ENCODE data around the gene MCM6. TPM values are rescaled to one million over a fixed set of nuclear protein-coding genes. Genes with fewer than 3 reads are reported as not detected.

Gene MCM6
- polyA plus RNA-seq, 1 of the 3 experiments (the other 2 are of a cell fraction): 18.4 TPM

DNA sequence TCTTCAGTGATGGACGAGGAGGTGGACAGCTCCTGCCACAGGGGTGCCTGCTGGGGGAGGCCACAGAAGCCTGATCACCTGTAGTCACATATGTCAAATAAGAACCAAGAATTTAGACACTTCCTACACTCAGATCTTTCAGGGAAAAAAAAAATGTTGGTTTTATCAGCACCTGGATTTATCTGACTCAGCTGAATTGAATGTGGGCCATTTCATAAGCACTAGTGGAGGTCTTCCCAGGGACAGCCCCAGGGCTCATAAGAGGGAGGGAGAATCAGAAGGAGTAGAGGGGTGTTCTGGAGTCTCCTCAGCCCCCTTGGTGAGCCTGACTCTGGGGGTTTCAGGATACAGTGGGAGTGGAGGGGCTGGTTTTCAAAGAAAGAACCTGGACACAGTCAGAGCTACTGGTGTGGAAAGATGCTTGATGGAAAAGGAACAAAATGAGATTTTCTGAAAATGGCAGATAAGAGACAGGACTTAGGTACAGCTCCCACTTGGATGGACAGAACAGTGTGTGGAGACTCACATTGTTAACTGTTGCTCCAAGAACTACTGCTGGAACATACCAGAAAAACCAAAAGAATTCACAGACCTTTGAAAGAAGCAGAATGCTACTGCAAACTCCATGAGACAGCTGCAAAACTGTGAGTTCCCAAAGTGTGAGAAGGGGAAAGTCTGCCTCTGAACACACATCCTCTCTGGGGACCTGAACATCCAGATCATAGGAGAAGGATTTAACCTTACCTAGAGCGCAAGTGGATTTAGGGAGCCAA, 84.6 kb downstream of the MCM6 start (continued):
- TF ChIP-seq, protein P1, sequence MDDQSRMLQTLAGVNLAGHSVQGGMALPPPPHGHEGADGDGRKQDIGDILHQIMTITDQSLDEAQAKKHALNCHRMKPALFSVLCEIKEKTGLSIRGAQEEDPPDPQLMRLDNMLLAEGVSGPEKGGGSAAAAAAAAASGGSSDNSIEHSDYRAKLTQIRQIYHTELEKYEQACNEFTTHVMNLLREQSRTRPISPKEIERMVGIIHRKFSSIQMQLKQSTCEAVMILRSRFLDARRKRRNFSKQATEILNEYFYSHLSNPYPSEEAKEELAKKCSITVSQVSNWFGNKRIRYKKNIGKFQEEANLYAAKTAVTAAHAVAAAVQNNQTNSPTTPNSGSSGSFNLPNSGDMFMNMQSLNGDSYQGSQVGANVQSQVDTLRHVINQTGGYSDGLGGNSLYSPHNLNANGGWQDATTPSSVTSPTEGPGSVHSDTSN (IDR thresholded peaks at IDR 0.05): no peak
- no peak for TF ChIP-seq IRF3 (IDR thresholded peaks at IDR 0.05; ENCODE audit: low read depth, low read length)
- TF ChIP-seq FOXJ3 (CRISPR knock-in tag; IDR thresholded peaks at IDR 0.05): no peak
- no peak for TF ChIP-seq CHD2 (IDR thresholded peaks at IDR 0.05; ENCODE audit: low read length, partially characterized antibody)

DNA sequence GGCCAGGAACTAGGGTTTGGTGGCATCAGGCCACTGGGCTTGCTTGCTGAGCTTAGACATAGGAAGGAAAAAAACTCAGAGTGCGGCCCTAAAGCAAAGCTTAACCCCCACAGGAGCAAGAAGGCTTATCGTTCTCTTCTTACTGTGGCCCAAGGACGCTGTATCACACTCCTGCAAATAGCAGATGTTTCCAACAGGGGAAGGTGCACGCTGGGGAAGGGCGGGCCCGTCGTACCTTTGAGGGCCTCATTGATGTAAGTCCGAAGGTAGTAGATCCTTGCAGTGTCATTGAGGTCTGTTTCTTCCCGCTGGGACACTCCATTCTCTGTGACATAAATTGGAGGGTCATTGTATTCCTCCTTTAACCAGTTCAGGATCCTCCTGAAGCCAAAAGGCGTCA, 85.8 kb downstream of the MCM6 start:
- H3K27ac ChIP-seq (ENCODE audit: low read depth in 2 of 2, low read length in 1 of 2): no peak overlapping the region
- peaks cover 10% of the 10 kb centered on the region for H3F3A ChIP-seq (replicated peaks; ENCODE audit: insufficient read depth)
- H3K27me3 ChIP-seq (ENCODE audit: insufficient read depth): no peaks in the 10 kb centered on the region
- no peak overlapping the region for H3K4me2 ChIP-seq
- H2AFZ ChIP-seq (ENCODE audit: low read depth): no peak overlapping the region
- WGBS (ENCODE audit: low lambda C conversion rate): 91% methylated on average over 10 of the region's 10 CpGs
- TF ChIP-seq GATA2 (CRISPR knock-in tag; IDR thresholded peaks at IDR 0.05) (no peak), TCF12 (IDR thresholded peaks at IDR 0.05) (no peak)
- TF ChIP-seq, protein P2, sequence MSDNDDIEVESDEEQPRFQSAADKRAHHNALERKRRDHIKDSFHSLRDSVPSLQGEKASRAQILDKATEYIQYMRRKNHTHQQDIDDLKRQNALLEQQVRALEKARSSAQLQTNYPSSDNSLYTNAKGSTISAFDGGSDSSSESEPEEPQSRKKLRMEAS (IDR thresholded peaks at IDR 0.05; ENCODE audit: low read depth): no peak
- CTCF ChIA-PET: interaction anchor here (0.5 kb wide), 1 partner anchor 18 kb away, joined by 3 read pairs; no protein-coding TSS in a partner anchor
- H3K36me3 ChIP-seq (replicated peaks in 1 of 2; ENCODE audit: control insufficient read depth in 1 of 2, insufficient read depth in 2 of 2, low read length in 1 of 2): peaks cover 9 to 12% of the 10 kb centered on the region in 2 experiments
- H3K4me3 ChIP-seq (ENCODE audit: low read depth in 2 of 2, low read length in 1 of 2): no peak overlapping the region
- POLR2A ChIA-PET: no interaction called here
- no peak overlapping the region for H3K9ac ChIP-seq
- no peaks in the 10 kb centered on the region for H4K20me1 ChIP-seq (ENCODE audit: insufficient read depth)
- H3K9me2 ChIP-seq: no peaks in the 10 kb centered on the region
- H3K79me2 ChIP-seq (ENCODE audit: insufficient read depth): no peaks in the 10 kb centered on the region
- no peak for DNase-seq
- no peaks in the 10 kb centered on the region for H3K4me1 ChIP-seq (ENCODE audit: control insufficient read depth in 1 of 2, insufficient read depth in 2 of 2, low read depth in 1 of 2, low read length in 1 of 2)
- H3K9me3 ChIP-seq: no peaks in the 10 kb centered on the region

Small RNAs within 50 kb of the gene (small RNA-seq; reads per million reads assigned to genes)
- gene RF00019: 0 reads per million in 7 experiments

Other genes starting within 250 kb of the MCM6 start
- 32.7 and 48.7 TPM in 2 replicates for gene UBXN4, start 134.6 kb downstream of the MCM6 start, polyA plus RNA-seq (2012; rRNA removed)
- gene LCT, start 39.3 kb downstream of the MCM6 start, polyA plus RNA-seq (2012; rRNA removed): not detected in 2 replicates
- 52.2 and 68.8 TPM in 2 replicates for gene DARS1, start 109.2 kb upstream of the MCM6 start, polyA plus RNA-seq (2012; rRNA removed)
- gene CXCR4, start 241.7 kb upstream of the MCM6 start, polyA plus RNA-seq (2012; rRNA removed): 0.48 and 1.3 TPM in 2 replicates